ENCODE data around the gene DCTN5. TPM values are rescaled to one million over a fixed set of nuclear protein-coding genes. Genes with fewer than 3 reads are reported as not detected.

The DCTN5 gene
- total and polyA plus RNA-seq, 2 of the 13 experiments (the other 11 are each of a cell fraction or from before 2014, with no cell fraction given), result 105 to 207 TPM

DNA sequence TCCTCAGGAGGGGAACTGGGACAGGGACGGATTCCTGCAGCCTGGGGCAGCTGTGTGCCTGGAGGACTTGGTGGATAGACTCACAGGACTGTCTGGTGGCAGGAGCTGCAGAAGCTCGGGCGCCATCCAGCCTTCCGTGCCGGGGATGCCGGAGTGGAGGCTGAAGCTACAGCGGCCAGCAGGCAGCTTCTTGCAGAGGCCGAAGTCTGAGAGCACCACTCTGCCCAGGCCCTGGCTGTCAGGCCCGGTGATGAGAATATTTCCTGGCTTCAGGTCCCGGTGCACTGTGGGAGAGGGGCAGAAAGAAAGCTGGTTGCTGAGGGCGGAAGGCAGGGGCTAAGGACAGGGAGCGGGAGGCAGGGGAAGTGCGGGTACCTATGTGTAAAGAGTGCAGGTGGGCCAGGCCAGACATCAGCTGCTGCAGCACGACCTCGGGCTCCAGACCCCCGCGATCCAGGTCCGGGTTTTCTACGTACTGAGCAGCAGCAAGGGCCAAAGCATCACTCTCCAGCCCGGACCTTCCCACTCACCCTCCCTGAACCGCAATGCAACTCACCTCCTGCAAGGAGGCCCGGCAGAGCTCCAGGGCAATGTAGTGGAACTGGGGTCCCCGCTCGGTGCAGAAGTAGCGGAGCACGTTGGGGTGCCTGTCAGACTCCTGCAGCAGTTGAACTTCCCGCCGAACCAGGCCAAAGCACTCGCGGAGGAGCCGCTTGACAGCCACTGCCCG, 53.5 kb downstream of the DCTN5 start (continued):
- TF ChIP-seq, protein P1, sequence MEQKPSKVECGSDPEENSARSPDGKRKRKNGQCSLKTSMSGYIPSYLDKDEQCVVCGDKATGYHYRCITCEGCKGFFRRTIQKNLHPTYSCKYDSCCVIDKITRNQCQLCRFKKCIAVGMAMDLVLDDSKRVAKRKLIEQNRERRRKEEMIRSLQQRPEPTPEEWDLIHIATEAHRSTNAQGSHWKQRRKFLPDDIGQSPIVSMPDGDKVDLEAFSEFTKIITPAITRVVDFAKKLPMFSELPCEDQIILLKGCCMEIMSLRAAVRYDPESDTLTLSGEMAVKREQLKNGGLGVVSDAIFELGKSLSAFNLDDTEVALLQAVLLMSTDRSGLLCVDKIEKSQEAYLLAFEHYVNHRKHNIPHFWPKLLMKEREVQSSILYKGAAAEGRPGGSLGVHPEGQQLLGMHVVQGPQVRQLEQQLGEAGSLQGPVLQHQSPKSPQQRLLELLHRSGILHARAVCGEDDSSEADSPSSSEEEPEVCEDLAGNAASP (CRISPR knock-in tag; IDR thresholded peaks at IDR 0.05; ENCODE audit: borderline replicate concordance), result no peak
- TF ChIP-seq XBP1 (CRISPR knock-in tag; IDR thresholded peaks at IDR 0.05) (no peak), ZNF713 (CRISPR knock-in tag; IDR thresholded peaks at IDR 0.05) (no peak), SCMH1 (CRISPR knock-in tag; IDR thresholded peaks at IDR 0.05; ENCODE audit: borderline replicate concordance) (no peak), ZNF83 (CRISPR knock-in tag; IDR thresholded peaks at IDR 0.05; ENCODE audit: borderline replicate concordance) (no peak), FOXA1 (IDR thresholded peaks at IDR 0.05) (no peak), FOXA1 (CRISPR knock-in tag; IDR thresholded peaks at IDR 0.05) (no peak), SRSF4 (IDR thresholded peaks at IDR 0.05; ENCODE audit: low read depth, low read length, poor library complexity, severe bottlenecking) (no peak), CCAR2 (optimal IDR thresholded peaks at IDR 0.05; ENCODE audit: low read depth, low read length) (no peak), ZNF556 (CRISPR knock-in tag; IDR thresholded peaks at IDR 0.05; ENCODE audit: borderline replicate concordance) (peak; percentile 77; the same call in 1 of the 2 replicates), ZNF749 (CRISPR knock-in tag; IDR thresholded peaks at IDR 0.05; ENCODE audit: borderline replicate concordance) (no peak), NBN (conservative IDR thresholded peaks at IDR 0.05) (no peak), GTF2F1 (IDR thresholded peaks at IDR 0.05; ENCODE audit: low read length) (no peak)
- TF ChIP-seq, protein P2, sequence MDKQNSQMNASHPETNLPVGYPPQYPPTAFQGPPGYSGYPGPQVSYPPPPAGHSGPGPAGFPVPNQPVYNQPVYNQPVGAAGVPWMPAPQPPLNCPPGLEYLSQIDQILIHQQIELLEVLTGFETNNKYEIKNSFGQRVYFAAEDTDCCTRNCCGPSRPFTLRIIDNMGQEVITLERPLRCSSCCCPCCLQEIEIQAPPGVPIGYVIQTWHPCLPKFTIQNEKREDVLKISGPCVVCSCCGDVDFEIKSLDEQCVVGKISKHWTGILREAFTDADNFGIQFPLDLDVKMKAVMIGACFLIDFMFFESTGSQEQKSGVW (CRISPR knock-in tag; IDR thresholded peaks at IDR 0.05; ENCODE audit: borderline replicate concordance), result no peak
- TF ChIP-seq, protein P3, sequence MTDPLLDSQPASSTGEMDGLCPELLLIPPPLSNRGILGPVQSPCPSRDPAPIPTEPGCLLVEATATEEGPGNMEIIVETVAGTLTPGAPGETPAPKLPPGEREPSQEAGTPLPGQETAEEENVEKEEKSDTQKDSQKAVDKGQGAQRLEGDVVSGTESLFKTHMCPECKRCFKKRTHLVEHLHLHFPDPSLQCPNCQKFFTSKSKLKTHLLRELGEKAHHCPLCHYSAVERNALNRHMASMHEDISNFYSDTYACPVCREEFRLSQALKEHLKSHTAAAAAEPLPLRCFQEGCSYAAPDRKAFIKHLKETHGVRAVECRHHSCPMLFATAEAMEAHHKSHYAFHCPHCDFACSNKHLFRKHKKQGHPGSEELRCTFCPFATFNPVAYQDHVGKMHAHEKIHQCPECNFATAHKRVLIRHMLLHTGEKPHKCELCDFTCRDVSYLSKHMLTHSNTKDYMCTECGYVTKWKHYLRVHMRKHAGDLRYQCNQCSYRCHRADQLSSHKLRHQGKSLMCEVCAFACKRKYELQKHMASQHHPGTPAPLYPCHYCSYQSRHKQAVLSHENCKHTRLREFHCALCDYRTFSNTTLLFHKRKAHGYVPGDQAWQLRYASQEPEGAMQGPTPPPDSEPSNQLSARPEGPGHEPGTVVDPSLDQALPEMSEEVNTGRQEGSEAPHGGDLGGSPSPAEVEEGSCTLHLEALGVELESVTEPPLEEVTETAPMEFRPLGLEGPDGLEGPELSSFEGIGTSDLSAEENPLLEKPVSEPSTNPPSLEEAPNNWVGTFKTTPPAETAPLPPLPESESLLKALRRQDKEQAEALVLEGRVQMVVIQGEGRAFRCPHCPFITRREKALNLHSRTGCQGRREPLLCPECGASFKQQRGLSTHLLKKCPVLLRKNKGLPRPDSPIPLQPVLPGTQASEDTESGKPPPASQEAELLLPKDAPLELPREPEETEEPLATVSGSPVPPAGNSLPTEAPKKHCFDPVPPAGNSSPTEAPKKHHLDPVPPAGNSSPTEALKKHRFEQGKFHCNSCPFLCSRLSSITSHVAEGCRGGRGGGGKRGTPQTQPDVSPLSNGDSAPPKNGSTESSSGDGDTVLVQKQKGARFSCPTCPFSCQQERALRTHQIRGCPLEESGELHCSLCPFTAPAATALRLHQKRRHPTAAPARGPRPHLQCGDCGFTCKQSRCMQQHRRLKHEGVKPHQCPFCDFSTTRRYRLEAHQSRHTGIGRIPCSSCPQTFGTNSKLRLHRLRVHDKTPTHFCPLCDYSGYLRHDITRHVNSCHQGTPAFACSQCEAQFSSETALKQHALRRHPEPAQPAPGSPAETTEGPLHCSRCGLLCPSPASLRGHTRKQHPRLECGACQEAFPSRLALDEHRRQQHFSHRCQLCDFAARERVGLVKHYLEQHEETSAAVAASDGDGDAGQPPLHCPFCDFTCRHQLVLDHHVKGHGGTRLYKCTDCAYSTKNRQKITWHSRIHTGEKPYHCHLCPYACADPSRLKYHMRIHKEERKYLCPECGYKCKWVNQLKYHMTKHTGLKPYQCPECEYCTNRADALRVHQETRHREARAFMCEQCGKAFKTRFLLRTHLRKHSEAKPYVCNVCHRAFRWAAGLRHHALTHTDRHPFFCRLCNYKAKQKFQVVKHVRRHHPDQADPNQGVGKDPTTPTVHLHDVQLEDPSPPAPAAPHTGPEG (CRISPR knock-in tag; IDR thresholded peaks at IDR 0.05), result peak; percentile 29; the same call in 1 of the 2 replicates
- TF ChIP-seq, protein P4, sequence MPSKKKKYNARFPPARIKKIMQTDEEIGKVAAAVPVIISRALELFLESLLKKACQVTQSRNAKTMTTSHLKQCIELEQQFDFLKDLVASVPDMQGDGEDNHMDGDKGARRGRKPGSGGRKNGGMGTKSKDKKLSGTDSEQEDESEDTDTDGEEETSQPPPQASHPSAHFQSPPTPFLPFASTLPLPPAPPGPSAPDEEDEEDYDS (CRISPR knock-in tag; IDR thresholded peaks at IDR 0.05), result no peak
- TF ChIP-seq, protein P5, sequence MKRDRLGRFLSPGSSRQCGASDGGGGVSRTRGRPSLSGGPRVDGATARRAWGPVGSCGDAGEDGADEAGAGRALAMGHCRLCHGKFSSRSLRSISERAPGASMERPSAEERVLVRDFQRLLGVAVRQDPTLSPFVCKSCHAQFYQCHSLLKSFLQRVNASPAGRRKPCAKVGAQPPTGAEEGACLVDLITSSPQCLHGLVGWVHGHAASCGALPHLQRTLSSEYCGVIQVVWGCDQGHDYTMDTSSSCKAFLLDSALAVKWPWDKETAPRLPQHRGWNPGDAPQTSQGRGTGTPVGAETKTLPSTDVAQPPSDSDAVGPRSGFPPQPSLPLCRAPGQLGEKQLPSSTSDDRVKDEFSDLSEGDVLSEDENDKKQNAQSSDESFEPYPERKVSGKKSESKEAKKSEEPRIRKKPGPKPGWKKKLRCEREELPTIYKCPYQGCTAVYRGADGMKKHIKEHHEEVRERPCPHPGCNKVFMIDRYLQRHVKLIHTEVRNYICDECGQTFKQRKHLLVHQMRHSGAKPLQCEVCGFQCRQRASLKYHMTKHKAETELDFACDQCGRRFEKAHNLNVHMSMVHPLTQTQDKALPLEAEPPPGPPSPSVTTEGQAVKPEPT (CRISPR knock-in tag; IDR thresholded peaks at IDR 0.05; ENCODE audit: low read depth), result peak; percentile 48; the same call in 1 of the 2 replicates
